Measurements from ENCODE around the gene PI4KA.
"Not testable (repeated sequence)": the region's sequence is repeated elsewhere in the genome, so short reads cannot be mapped to it uniquely, and the experiment has no call there.

PI4KA gene

GRCh38 chr22:20825624-20826023, 33.0 kb downstream of the PI4KA start:
- TF ChIP-seq CTCF (IDR thresholded peaks at IDR 0.05; ENCODE audit: extremely low read depth, insufficient read depth, missing control alignments): no peak
- DNase-seq (ENCODE audit: low spot score): no peak
- in situ Hi-C loops (cut with MboI; ENCODE audit: low pct_unique_long_range_greater_than_20kb, low sequenced_read_pairs, unreplicated experiment): no loop called here

GRCh38 chr22:20825216-20825615, 33.4 kb downstream of the PI4KA start:
- in situ Hi-C loops (cut with MboI; ENCODE audit: low pct_unique_long_range_greater_than_20kb, low sequenced_read_pairs, unreplicated experiment); DNase-seq (ENCODE audit: low spot score): not testable (repeated sequence)

DNA sequence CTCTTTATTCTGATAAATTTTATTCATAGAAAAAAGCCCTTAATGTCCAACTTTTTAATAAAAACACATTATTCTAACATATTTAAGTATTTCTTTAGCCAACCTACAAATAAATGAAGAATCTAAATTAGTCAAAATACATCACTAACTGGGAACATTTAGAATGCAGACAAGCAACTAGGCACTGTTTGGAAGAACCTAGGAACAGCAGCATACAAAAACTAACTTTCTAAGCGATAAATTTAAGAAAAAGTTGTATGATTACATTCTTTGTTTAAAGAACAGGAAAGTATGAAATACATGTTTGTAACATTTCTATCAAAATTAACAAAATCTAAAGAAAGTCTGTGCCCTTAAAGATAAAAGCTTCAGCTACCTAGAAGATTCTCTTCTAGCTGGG, 35.3 kb downstream of the PI4KA start:
- no peak for TF ChIP-seq CTCF (IDR thresholded peaks at IDR 0.05; ENCODE audit: extremely low read depth, insufficient read depth, missing control alignments)
- in situ Hi-C loops (cut with MboI; ENCODE audit: low pct_unique_long_range_greater_than_20kb, low sequenced_read_pairs, unreplicated experiment): no loop called here

GRCh38 chr22:20822240-20822639, 36.4 kb downstream of the PI4KA start:
- in situ Hi-C loops (cut with MboI; ENCODE audit: low pct_unique_long_range_greater_than_20kb, low sequenced_read_pairs, unreplicated experiment): no loop called here
- no peak for TF ChIP-seq CTCF (IDR thresholded peaks at IDR 0.05; ENCODE audit: extremely low read depth, insufficient read depth, missing control alignments)
- DNase-seq (ENCODE audit: low spot score): no peak

More for the DNA sequence above, 35.3 kb downstream of the PI4KA start:
- no peak for DNase-seq (ENCODE audit: low spot score)

DNA sequence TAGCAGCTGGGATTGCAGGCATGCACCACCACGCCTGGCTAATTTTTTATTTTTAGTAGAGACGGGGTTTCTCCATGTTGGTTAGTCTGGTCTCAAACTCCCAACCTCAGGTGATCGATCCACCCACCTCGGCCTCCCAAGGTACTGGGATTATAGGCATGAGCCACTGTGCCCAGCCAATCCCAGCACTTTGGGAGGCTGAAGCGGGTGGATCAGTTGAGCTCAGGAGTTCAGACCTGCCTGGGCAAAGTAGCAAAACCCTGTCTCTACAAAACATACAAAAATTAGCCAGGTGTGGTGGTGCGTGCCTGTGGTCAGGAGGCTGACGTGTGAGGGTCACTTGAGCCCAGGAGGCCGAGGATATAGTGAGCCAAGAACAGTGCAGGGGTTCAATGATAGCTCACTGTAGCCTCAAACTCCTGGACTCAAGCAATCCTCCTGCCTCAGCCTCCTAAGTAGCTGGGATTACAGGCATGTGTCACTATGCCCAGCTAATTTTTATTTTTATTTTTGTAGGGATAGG, 36.8 kb downstream of the PI4KA start:
- DNase-seq (ENCODE audit: low spot score); in situ Hi-C loops (cut with MboI; ENCODE audit: low pct_unique_long_range_greater_than_20kb, low sequenced_read_pairs, unreplicated experiment): not testable (repeated sequence)

GRCh38 chr22:20819471-20819870, 39.1 kb downstream of the PI4KA start:
- in situ Hi-C loops (cut with MboI; ENCODE audit: low pct_unique_long_range_greater_than_20kb, low sequenced_read_pairs, unreplicated experiment): no loop called here
- no peak for TF ChIP-seq CTCF (IDR thresholded peaks at IDR 0.05; ENCODE audit: extremely low read depth, insufficient read depth, missing control alignments)
- DNase-seq (ENCODE audit: low spot score): no peak

- DNase-seq (ENCODE audit: low spot score): no peak
- no peak for TF ChIP-seq CTCF (IDR thresholded peaks at IDR 0.05; ENCODE audit: extremely low read depth, insufficient read depth, missing control alignments)
- in situ Hi-C loops (cut with MboI; ENCODE audit: low pct_unique_long_range_greater_than_20kb, low sequenced_read_pairs, unreplicated experiment): no loop called here
Observed at GRCh38 chr22:20818471-20818870, 40.1 kb downstream of the PI4KA start.

DNA sequence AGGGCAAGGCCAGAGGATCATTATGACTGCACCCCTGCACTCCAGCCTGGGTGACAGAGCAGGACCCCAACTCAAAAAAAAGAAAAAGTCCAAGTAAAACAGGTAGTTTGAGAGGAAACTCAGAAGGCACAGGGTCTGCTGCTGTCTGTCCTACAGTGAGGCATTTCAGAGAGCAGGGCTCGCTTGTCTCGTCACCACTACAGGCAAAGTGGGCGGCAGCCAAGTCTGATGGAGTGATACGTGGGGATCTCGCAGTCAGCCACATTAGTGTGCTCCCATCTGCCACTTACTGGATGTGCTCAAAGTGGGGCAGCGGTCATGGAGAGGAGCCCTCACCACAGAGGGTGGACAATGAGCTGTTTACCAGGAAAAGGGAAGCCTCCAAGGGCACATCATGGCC, 42.1 kb downstream of the PI4KA start:
- no peak for DNase-seq (ENCODE audit: low spot score)
- no peak for TF ChIP-seq CTCF (IDR thresholded peaks at IDR 0.05; ENCODE audit: extremely low read depth, insufficient read depth, missing control alignments)
- in situ Hi-C loops (cut with MboI; ENCODE audit: low pct_unique_long_range_greater_than_20kb, low sequenced_read_pairs, unreplicated experiment): no loop called here

Data from GM13977 (cell line).